ENCODE results near the gene ALLC. TPM values are rescaled to one million over a fixed set of nuclear protein-coding genes. Genes with fewer than 3 reads are reported as not detected.
"Not testable (repeated sequence)": the region's sequence is repeated elsewhere in the genome, so short reads cannot be mapped to it uniquely, and the experiment has no call there.

Gene ALLC
- total RNA-seq, 2 experiments from 2014 or later, result not detected

DNA sequence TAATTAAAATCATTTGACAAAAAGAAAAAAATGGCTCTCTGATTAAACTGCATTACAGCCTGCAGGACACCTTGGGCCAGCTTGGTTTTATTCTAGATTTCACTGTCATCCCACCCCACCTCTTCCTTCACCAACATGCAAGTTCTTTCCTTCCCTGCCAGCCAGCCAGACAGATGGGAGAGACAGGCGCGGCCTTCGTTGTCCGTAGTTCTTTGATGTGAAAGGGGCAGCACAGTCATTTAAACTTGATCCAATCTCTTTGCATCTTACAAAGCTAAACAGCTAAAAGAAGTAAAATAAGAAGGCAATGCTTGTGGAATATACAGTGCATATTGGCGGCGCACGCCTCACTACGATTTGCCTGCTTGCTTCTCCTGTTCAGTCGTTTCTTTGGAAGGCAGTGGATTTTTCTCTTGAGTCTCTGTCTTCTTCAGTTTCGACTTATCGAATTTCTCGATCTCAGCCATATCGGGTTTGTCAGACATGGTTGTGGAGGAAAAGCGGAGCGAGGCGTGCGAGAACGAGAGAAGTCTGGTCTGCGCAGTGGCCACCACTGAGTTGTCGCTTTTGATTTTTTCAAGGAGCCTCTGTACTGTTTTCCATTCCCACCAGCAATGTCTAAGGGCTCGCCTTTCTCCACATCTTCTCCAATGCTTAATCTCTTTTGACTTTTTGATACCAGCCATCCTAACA, 40.7 kb upstream of the ALLC start:
- H3K4me1 Mint-ChIP-seq, result no peaks in the 10 kb centered on the region
- ATAC-seq (no peak), DNase-seq (no peak)
- H3K4me3 Mint-ChIP-seq, result no peak overlapping the region
- no peaks in the 10 kb centered on the region for H3K27me3 Mint-ChIP-seq
- POLR2A ChIA-PET, result no interaction called here
- intact Hi-C loops (cut with DNase I, micrococcal nuclease), result no loop called here
- peaks cover 11% of the 10 kb centered on the region for H3K9me3 Mint-ChIP-seq (ENCODE audit: low read depth)
- H3K36me3 Mint-ChIP-seq (ENCODE audit: low read depth), result peaks cover 7% of the 10 kb centered on the region
- H3K27ac Mint-ChIP-seq, result no peak overlapping the region
- CTCF ChIA-PET, result interaction anchor here (0.7 kb wide), 1 partner anchor 395 kb away, joined by 4 read pairs; no protein-coding TSS in a partner anchor

DNA sequence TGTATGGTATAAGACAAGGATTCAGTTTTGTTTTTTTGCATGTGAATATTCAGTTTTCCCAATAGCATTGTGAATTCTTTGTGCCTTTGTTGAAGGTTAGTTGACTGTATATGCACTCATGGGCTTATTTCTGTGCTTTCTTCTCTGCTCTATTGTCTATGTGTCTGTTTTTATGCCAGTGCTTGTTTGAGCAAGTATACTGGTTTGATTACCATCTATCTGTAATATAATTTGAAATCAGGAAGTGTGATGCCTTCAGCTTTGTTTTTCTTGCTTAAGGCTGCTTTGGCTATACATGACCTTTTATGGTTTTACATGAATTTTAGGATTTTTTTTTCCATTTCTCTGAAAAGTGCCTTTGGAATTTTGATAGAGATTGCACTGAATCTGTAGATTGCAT, 39.6 kb upstream of the ALLC start:
- ATAC-seq (no peak), DNase-seq (no peak)
- Mint-ChIP-seq H3K4me1 (no peaks in the 10 kb centered on the region), H3K4me3 (no peak overlapping the region), H3K27me3 (no peaks in the 10 kb centered on the region), H3K27ac (no peak overlapping the region), H3K36me3 (ENCODE audit: low read depth) (peaks cover 7% of the 10 kb centered on the region), H3K9me3 (ENCODE audit: low read depth) (peaks cover 11% of the 10 kb centered on the region)
- POLR2A ChIA-PET, result no interaction called here
- intact Hi-C loops (cut with DNase I, micrococcal nuclease), result no loop called here
- CTCF ChIA-PET, result no interaction called here

DNA sequence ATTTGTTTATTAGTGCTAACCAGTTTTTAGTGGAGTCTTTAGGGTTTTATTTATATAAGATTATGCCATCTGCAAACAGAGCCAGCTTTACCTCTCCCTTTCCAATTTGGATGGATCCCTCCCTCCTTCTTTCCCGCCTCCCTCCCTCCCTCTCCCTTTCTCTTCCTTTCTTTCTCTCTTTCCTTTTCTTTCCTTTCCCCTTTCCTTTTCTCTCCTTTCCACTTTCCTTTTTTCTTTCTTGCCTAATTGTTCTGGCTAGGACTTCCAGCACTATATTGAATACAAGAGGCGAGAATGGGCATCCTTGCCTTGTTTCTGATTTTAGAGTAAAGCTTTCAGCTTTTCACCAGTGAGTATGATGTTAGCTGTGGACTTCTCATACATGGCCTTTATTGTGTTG, 39.0 kb upstream of the ALLC start:
- intact Hi-C loops (cut with DNase I, micrococcal nuclease), result no loop called here
- Mint-ChIP-seq H3K27ac (no peak overlapping the region), H3K36me3 (ENCODE audit: low read depth) (peaks cover 7% of the 10 kb centered on the region), H3K4me1 (no peaks in the 10 kb centered on the region), H3K27me3 (no peaks in the 10 kb centered on the region), H3K9me3 (ENCODE audit: low read depth) (peaks cover 11% of the 10 kb centered on the region), H3K4me3 (no peak overlapping the region)
- no peak for DNase-seq
- CTCF ChIA-PET, result no interaction called here
- no peak for ATAC-seq
- POLR2A ChIA-PET, result no interaction called here

DNA sequence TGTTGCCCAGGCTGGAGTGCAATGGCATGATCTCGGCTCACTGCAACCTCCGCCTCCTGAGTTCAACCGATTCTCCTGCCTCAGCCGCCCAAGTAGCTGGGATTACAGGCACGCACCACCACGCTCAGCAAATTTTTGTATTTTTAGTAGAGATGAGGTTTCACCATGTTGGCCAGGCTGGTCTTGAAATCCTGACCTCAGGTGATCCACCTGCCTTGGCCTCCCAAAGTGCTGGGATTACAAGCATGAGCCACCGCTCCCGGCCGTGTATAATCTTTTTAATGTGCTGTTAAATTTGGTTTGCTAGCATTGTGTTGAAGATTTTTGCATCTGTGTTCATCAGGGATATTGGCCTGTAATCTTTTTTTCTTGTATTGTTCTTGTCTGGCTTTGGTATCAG, 38.3 kb upstream of the ALLC start:
- H3K9me3 Mint-ChIP-seq (ENCODE audit: low read depth), result peaks cover 11% of the 10 kb centered on the region
- H3K4me1 Mint-ChIP-seq; DNase-seq; ATAC-seq; H3K36me3 Mint-ChIP-seq (ENCODE audit: low read depth); POLR2A ChIA-PET; CTCF ChIA-PET; intact Hi-C loops (cut with DNase I, micrococcal nuclease); H3K27me3 Mint-ChIP-seq; H3K4me3 Mint-ChIP-seq; H3K27ac Mint-ChIP-seq: not testable (repeated sequence)

DNA sequence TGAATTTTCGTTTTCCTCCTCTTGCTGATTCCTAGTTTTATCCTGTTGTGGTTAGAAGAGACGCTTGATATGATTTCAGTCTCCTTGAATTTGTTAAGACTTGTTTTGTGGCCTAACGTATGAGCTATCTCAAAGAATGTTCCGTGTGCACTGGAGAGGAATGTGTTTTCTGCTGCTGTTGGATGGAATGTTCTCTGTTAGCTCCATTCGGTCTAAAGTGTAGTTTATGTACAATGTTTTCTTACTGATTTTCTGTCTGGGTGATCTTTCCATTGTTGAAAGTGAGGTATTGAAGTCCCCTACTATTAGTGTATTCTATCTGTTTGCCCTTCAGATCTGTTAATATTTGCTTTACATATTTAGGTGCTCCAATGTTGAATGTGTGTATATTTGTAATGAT, 37.2 kb upstream of the ALLC start:
- ChIA-PET CTCF (no interaction called here), POLR2A (no interaction called here)
- Mint-ChIP-seq H3K4me1 (no peaks in the 10 kb centered on the region), H3K36me3 (ENCODE audit: low read depth) (peaks cover 2% of the 10 kb centered on the region), H3K27ac (no peak overlapping the region), H3K4me3 (no peak overlapping the region), H3K27me3 (no peaks in the 10 kb centered on the region), H3K9me3 (ENCODE audit: low read depth) (peaks cover 7% of the 10 kb centered on the region)
- ATAC-seq (no peak), DNase-seq (no peak)
- intact Hi-C loops (cut with DNase I, micrococcal nuclease), result no loop called here

DNA sequence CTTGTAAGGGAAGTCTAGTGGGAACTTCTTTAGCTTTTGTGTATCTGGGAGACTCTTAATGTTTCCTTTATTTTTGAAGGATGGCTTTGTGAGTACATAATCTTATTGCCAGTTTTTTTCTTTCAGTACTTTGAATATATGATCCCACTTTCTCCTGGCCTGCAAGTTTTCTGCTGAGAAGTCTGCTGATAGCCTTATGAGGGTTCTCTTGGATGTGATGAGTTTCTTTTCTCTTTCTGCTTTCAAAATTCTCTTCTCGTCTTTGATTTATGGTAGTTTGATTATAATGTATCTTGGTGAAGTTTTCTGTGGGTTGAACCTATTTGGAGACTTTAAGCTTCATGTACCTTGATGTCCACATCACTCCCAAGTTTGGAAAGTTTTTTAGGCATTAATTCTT, 35.0 kb upstream of the ALLC start:
- no peak for DNase-seq
- H3K27ac Mint-ChIP-seq, result no peak overlapping the region
- no peak for ATAC-seq
- H3K9me3 Mint-ChIP-seq (ENCODE audit: low read depth), result no peaks in the 10 kb centered on the region
- H3K4me1 Mint-ChIP-seq, result no peaks in the 10 kb centered on the region
- no peak overlapping the region for H3K4me3 Mint-ChIP-seq
- ChIA-PET POLR2A (no interaction called here), CTCF (interaction anchor here (1.6 kb wide), 1 partner anchor 33 kb away, joined by 5 read pairs; no protein-coding TSS in a partner anchor)
- no peaks in the 10 kb centered on the region for H3K36me3 Mint-ChIP-seq (ENCODE audit: low read depth)
- intact Hi-C loops (cut with DNase I, micrococcal nuclease), result no loop called here
- H3K27me3 Mint-ChIP-seq, result no peaks in the 10 kb centered on the region

DNA sequence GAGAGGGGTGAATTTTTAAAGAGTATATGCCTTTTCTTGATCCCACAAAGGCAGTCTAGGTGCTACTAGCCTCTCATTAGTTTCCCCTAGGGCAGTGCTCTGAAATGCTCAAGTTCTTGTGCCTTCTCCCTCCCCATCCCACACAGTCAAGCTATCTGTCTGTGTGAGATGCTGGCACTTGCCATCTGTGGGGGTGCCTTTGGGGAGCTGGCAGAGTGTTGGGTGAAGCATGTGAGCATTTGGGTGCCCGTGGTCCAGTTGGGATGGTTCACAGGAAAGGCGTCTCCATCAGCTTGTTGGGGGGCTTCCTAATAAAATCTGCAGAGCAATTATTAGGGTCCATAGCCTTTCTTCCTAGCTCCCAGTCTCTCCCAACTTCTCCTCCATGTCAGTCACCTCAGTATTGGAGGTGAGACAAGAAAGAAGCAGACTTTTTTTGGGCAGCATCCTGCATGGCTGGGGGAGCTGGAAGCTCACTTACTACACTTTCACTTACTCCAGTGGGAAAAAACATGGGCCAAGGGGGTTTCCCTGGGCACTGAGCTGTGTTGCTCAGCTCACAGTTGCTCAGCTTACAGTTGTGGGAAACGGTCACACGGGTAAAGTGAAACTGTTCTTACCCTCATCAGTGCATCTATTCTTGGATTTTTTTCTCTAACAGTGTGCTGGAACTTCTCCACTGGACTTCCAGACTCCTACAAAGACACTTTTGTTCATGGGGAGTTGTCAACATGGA, 33.8 kb upstream of the ALLC start:
- Mint-ChIP-seq H3K4me1 (no peaks in the 10 kb centered on the region), H3K4me3 (no peak overlapping the region), H3K27ac (no peak overlapping the region), H3K9me3 (ENCODE audit: low read depth) (no peaks in the 10 kb centered on the region), H3K27me3 (no peaks in the 10 kb centered on the region), H3K36me3 (ENCODE audit: low read depth) (no peaks in the 10 kb centered on the region)
- intact Hi-C loops (cut with DNase I, micrococcal nuclease), result no loop called here
- peak; percentile 1 for DNase-seq
- POLR2A ChIA-PET, result interaction anchor here (0.7 kb wide), 1 partner anchor 38 kb away, joined by 3 read pairs; no protein-coding TSS in a partner anchor
- no peak for ATAC-seq
- CTCF ChIA-PET, result interaction anchor here (0.8 to 1.6 kb wide), 3 partner anchors 24 to 32 kb away, joined by 3 to 5 read pairs (median 5); no protein-coding TSS in a partner anchor

DNA sequence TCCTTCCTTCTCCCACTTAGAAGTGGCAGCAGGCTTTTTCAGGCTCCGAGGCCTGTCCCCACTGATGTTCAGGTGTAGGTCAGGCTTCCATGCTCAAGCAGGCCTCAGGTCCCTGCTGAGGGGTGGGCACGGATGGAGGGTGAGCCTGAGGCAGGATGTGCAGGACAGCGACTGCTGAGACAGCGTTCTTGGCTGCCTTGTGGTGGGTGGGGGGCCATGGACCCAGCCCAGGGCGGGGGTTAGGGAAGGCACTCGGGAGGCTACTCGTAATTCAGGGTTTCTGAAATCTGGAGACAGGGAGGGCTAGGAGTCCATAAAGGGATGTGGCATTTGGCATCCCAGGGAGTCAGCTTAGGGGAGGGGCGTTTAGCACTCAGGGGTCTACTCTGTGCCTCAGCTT, 32.8 kb upstream of the ALLC start:
- ChIA-PET CTCF (interaction anchor here (0.8 kb wide), 1 partner anchor 26 kb away, joined by 3 read pairs; no protein-coding TSS in a partner anchor), POLR2A (no interaction called here)
- intact Hi-C loops (cut with DNase I, micrococcal nuclease), result no loop called here
- Mint-ChIP-seq H3K27me3 (no peaks in the 10 kb centered on the region), H3K36me3 (ENCODE audit: low read depth) (no peaks in the 10 kb centered on the region), H3K4me3 (no peak overlapping the region), H3K4me1 (no peaks in the 10 kb centered on the region), H3K27ac (no peak overlapping the region), H3K9me3 (ENCODE audit: low read depth) (no peaks in the 10 kb centered on the region)
- DNase-seq (no peak), ATAC-seq (no peak)

DNA sequence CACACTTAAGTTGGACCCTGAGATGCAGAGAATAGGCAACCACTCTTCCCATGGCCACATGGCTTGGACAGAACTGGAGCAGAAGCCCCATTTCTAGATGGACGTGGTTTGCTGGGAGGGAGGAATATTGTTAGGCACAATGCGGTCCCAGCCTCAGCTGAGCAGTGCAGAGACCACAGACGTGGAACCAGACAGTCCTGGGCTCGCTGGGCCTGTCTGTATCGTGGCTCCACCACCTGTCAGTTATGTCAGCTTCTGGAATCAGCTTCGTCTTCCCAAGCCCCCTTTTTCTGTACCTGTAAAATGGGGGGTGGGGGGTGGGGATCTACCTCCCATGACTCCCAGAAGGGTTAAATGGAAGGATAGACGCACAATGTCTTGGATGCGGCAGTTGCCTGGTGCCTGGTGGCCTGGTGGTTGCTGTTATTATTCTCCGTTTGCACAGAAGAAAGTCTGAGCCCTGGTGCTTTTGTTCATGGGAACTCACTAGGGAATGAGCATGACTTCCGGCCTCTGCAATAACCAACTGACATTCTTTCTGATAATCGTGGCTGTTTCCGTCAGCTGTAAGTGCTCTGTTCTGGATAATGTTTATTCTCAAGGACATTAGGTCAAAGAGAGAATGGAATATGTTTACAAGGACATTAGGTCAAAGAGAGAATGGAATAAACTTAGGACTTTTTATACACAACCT, 31.7 kb upstream of the ALLC start:
- Mint-ChIP-seq H3K36me3 (ENCODE audit: low read depth) (no peaks in the 10 kb centered on the region), H3K27me3 (no peaks in the 10 kb centered on the region), H3K9me3 (ENCODE audit: low read depth) (no peaks in the 10 kb centered on the region), H3K4me1 (no peaks in the 10 kb centered on the region), H3K4me3 (no peak overlapping the region), H3K27ac (no peak overlapping the region)
- no peak for ATAC-seq
- no peak for DNase-seq
- ChIA-PET POLR2A (no interaction called here), CTCF (no interaction called here)
- intact Hi-C loops (cut with DNase I, micrococcal nuclease), result no loop called here

DNA sequence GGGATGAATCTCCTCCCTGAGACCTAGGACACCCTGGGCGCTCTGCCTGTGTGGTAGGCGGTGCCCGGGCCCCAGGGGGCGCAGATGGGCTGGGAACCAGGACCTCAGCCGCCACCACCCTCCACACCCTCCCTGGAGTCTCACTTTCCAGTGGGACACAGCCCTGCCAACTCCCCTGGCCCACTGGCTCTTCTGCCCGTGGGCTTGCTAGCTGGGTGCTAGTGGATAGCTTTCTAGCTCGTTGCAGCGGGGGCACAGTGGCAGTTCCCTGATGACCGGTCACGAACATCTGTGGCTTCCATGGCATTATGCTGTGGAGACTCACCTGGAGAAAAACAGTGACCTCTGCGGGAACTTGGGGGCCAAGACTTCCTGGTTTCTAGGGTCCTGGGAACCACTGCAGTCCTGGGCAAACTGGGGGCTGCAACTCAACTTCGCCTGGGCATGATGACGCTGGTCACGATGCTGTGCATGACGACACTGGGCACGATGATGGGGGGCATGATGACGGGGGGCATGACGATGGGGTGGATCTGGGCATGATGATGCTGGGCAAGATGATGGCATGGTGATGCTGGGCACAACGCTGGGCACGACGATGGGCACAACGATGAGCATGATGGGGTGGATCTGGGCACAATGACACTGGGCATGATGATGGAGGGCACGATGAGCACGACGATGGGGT, 31.0 kb upstream of the ALLC start:
- Mint-ChIP-seq H3K4me3 (no peak overlapping the region), H3K4me1 (no peaks in the 10 kb centered on the region), H3K27ac (no peak overlapping the region), H3K36me3 (ENCODE audit: low read depth) (no peaks in the 10 kb centered on the region), H3K9me3 (ENCODE audit: low read depth) (no peaks in the 10 kb centered on the region), H3K27me3 (no peaks in the 10 kb centered on the region)
- ChIA-PET POLR2A (no interaction called here), CTCF (no interaction called here)
- DNase-seq (no peak), ATAC-seq (no peak)
- intact Hi-C loops (cut with DNase I, micrococcal nuclease), result no loop called here

DNA sequence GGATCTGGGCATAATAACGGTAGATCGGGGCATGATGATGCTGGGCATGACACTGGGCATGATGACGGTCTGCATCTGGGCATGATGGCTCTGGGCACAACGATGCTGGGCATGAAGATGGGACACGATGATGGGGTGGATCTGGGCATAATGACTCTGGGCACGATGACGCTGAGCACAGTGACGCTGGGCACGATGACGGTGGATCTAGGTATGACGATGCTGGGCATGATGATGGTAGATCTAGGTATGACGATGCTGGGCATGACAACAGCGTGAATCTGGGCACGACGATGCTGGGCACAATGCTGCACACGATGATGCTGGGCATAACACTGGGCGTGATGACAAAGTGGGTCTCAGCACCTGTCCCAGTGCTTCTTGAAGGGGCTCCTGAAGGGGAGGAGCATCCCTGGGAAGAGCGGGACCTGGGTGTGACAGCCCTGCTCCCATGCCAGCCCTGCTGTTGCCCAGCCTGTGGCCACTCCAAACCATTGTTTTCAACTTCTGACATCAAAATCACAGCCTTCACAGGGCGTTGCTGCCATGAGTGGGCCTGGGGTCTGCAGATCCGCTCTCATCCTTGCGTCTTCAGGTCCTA, 30.4 kb upstream of the ALLC start:
- no peaks in the 10 kb centered on the region for H3K27me3 Mint-ChIP-seq
- no peaks in the 10 kb centered on the region for H3K9me3 Mint-ChIP-seq (ENCODE audit: low read depth)
- ChIA-PET CTCF (no interaction called here), POLR2A (no interaction called here)
- no peaks in the 10 kb centered on the region for H3K36me3 Mint-ChIP-seq (ENCODE audit: low read depth)
- no peaks in the 10 kb centered on the region for H3K4me1 Mint-ChIP-seq
- intact Hi-C loops (cut with DNase I, micrococcal nuclease), result no loop called here
- no peak overlapping the region for H3K27ac Mint-ChIP-seq
- DNase-seq, result no peak
- ATAC-seq, result no peak
- no peak overlapping the region for H3K4me3 Mint-ChIP-seq
